ENCODE data around the gene MYZAP.

MYZAP gene

GRCh38 chr15:57559875-57560274, 31.8 kb upstream of the MYZAP start:
- TF ChIP-seq RARB (CRISPR knock-in tag; IDR thresholded peaks at IDR 0.05) (no peak), TSHZ2 (CRISPR knock-in tag; IDR thresholded peaks at IDR 0.05) (no peak), CSDC2 (CRISPR knock-in tag; IDR thresholded peaks at IDR 0.05) (no peak)
- ATAC-seq, result peak; percentile 78

- ATAC-seq, result peak; percentile 99
- no peak for TF ChIP-seq ZFP30 (CRISPR knock-in tag; IDR thresholded peaks at IDR 0.05)
- TF ChIP-seq ZNF70 (CRISPR knock-in tag; IDR thresholded peaks at IDR 0.05), result peak; percentile 86
Measured at GRCh38 chr15:57561041-57561711, 30.5 kb upstream of the MYZAP start.

- ATAC-seq, result no peak
- peak; percentile 29; the same call in 1 of the 2 replicates for TF ChIP-seq TSHZ2 (CRISPR knock-in tag; IDR thresholded peaks at IDR 0.05)
- TF ChIP-seq RARB (CRISPR knock-in tag; IDR thresholded peaks at IDR 0.05), result no peak
- TF ChIP-seq ZNF70 (CRISPR knock-in tag; IDR thresholded peaks at IDR 0.05), result peak; percentile 92
- TF ChIP-seq ISL1 (CRISPR knock-in tag; IDR thresholded peaks at IDR 0.05), result no peak
- TF ChIP-seq ZC3H10 (CRISPR knock-in tag; IDR thresholded peaks at IDR 0.05), result no peak
- no peak for TF ChIP-seq POU6F1 (CRISPR knock-in tag; IDR thresholded peaks at IDR 0.05; ENCODE audit: borderline replicate concordance, low read depth)
- no peak for TF ChIP-seq ESRRG (CRISPR knock-in tag; IDR thresholded peaks at IDR 0.05)
- TF ChIP-seq PPARA (CRISPR knock-in tag; IDR thresholded peaks at IDR 0.05; ENCODE audit: borderline replicate concordance), result no peak
- TF ChIP-seq SNAI2 (CRISPR knock-in tag; IDR thresholded peaks at IDR 0.05), result no peak
- no peak for TF ChIP-seq PATZ1 (CRISPR knock-in tag; IDR thresholded peaks at IDR 0.05; ENCODE audit: borderline replicate concordance)
- TF ChIP-seq GLIS3 (CRISPR knock-in tag; IDR thresholded peaks at IDR 0.05), result no peak
- TF ChIP-seq ARNTL (CRISPR knock-in tag; IDR thresholded peaks at IDR 0.05; ENCODE audit: borderline replicate concordance, low read depth), result no peak
- TF ChIP-seq CREB5 (CRISPR knock-in tag; IDR thresholded peaks at IDR 0.05; ENCODE audit: low read depth), result no peak
- TF ChIP-seq ZNF565 (CRISPR knock-in tag; conservative IDR thresholded peaks at IDR 0.05; ENCODE audit: low read depth), result no peak
- TF ChIP-seq BACH2 (CRISPR knock-in tag; IDR thresholded peaks at IDR 0.05; ENCODE audit: borderline replicate concordance), result no peak
- TF ChIP-seq CSDC2 (CRISPR knock-in tag; IDR thresholded peaks at IDR 0.05), result no peak
- TF ChIP-seq TCF4 (CRISPR knock-in tag; IDR thresholded peaks at IDR 0.05; ENCODE audit: borderline replicate concordance), result peak; percentile 52; the same call in 1 of the 2 replicates
Measured at GRCh38 chr15:57562196-57562769, 29.4 kb upstream of the MYZAP start.

Measured in SK-N-SH treated with all-trans-retinoic acid at 6 μM for 48 hours (cell line).